MM.1S (cell line): Measurements from ENCODE around the gene KTN1.

Source experiments
- DNase-seq: peaks from one replicate; pipeline ENCODE4 v3.0.0-alpha.2; 2015
- H2AFZ ChIP-seq: fragments of 300-600 bp; sonication (generic); 2 replicates; pipeline ENCODE4 v1.6.0; 2016; ENCODE audit warnings: antibody characterized with exemption, low read length
- H3F3A ChIP-seq: fragments of 300-600 bp; sonication (generic); 2 replicates; pipeline ENCODE4 v1.6.1; 2016; ENCODE audit warnings: mild to moderate bottlenecking, antibody characterized with exemption, low read length, moderate library complexity, mixed read lengths; ENCODE audit not compliant: insufficient read depth
- H3K27ac ChIP-seq: fragments of 300-600 bp; sonication (generic); 2 replicates; pipeline ENCODE4 v1.5.1; 2016; ENCODE audit warnings: mild to moderate bottlenecking, low read length
- H3K27me3 ChIP-seq: fragments of 300-600 bp; sonication (generic); replicated peaks from 2 replicates; pipeline ENCODE4 v1.6.0; 2016; ENCODE audit warnings: low read length; ENCODE audit not compliant: insufficient read depth
- H3K36me3 ChIP-seq: fragments of 300-600 bp; sonication (generic); replicated peaks from 2 replicates; pipeline ENCODE4 v1.6.1; 2016; ENCODE audit warnings: mild to moderate bottlenecking, low read length, mixed read lengths; ENCODE audit not compliant: insufficient read depth
- H3K4me1 ChIP-seq: fragments of 300-600 bp; sonication (generic); 2 replicates; pipeline ENCODE4 v1.6.1; 2016; ENCODE audit warnings: low read length, mixed read lengths
- H3K4me2 ChIP-seq: fragments of 300-600 bp; sonication (generic); 2 replicates; pipeline ENCODE4 v1.6.0; 2016; ENCODE audit warnings: low read depth, low read length
- H3K4me3 ChIP-seq: fragments of 300-600 bp; sonication (generic); 2 replicates; pipeline ENCODE4 v1.5.1; 2016; ENCODE audit warnings: low read length, mixed read lengths
- H3K79me2 ChIP-seq: fragments of 300-600 bp; sonication (generic); 2 replicates; pipeline ENCODE4 v1.6.1; 2016; ENCODE audit warnings: mixed run types, low read length, mixed read lengths
- H3K9ac ChIP-seq: fragments of 300-600 bp; sonication (generic); 2 replicates; pipeline ENCODE4 v1.6.1; 2016; ENCODE audit warnings: low read length, mixed read lengths
- H3K9me2 ChIP-seq: fragments of 300-600 bp; sonication (generic); replicated peaks from 2 replicates; pipeline ENCODE4 v1.6.1; 2016; ENCODE audit warnings: mild to moderate bottlenecking, low read length, mixed read lengths; ENCODE audit not compliant: insufficient read depth
- H3K9me3 ChIP-seq: fragments of 300-600 bp; sonication (generic); replicated peaks from 2 replicates; pipeline ENCODE4 v1.6.1; 2016; ENCODE audit warnings: mild to moderate bottlenecking, low read length, mixed read lengths; ENCODE audit not compliant: insufficient read depth
- H4K20me1 ChIP-seq: fragments of 300-600 bp; sonication (generic); 2 replicates; pipeline ENCODE4 v1.6.1; 2016; ENCODE audit warnings: mild to moderate bottlenecking, low read length, moderate library complexity, mixed read lengths; ENCODE audit not compliant: insufficient read depth
- EZH2 ChIP-seq: fragments of 300-600 bp; sonication (generic); optimal IDR thresholded peaks from 2 replicates; pipeline ENCODE3; 2017; ENCODE audit warnings: low read depth, mild to moderate bottlenecking, antibody characterized with exemption, low read length, mixed read lengths
- EZH2phosphoT487 ChIP-seq: fragments of 300-600 bp; sonication (generic); IDR thresholded peaks from 2 replicates; pipeline ENCODE4 v1.6.1; 2018; ENCODE audit warnings: antibody characterized with exemption, low read length
- TF ChIP-seq, protein P1 (sequence below): fragments of 300-600 bp; sonication (generic); IDR thresholded peaks from 2 replicates; pipeline ENCODE4 v1.5.1; 2016; ENCODE audit warnings: antibody characterized with exemption, low read length, mixed read lengths

The KTN1 gene

DNA sequence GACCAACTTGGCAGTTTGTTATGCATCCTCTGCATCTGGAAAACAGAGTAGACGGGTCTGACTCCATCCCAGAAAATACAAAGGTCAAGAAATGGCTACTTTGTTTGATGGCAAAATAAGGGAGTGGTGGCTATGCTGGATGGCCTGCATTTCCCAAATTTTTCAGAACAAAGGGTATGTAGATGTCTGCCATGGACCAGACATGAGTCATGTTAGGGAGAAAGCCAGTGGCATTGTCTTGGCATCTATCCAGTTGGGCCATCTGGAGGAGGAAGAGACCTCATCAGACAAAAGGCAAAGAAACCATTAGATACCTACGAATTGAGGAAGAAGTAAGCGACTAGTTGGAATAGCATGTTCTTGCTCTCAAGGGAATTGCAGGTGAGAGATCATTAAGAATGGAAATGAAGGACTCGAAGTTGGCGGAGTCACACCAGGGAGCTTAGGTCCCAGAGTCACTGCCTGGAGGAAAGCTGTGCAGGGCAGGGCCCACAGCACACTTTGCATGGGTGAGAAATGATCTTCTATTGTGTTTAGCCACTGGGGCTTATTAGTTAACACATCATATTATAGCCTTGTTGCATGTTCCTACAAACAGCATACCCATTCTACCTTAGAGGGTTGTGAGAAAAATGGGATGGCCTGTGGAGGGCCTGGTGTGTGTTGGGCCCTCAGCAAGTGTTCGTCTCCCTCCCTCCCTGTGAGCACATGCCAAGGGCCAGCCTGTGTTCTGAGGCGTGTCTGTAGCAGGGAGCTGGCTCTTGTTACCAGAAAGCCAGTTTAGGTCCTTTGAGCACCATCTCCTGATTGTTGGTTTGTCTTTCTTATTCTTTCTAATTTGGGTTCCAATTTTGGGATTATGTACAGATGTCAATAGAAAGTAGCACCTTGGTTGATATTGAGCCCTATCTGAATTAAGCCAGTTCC is 119.4 kb downstream of the KTN1 start:
- Histone ChIP-seq H3K9ac (no peak overlapping the region), H4K20me1 (no peaks in the 10 kb centered on the region), H3K79me2 (no peaks in the 10 kb centered on the region), H3K36me3 (no peaks in the 10 kb centered on the region), H3K4me1 (no peaks in the 10 kb centered on the region), H2AFZ (no peak overlapping the region), H3K9me3 (no peaks in the 10 kb centered on the region), H3K27me3 (no peaks in the 10 kb centered on the region), H3K9me2 (no peaks in the 10 kb centered on the region), H3K4me2 (no peak overlapping the region), H3F3A (no peaks in the 10 kb centered on the region), H3K4me3 (no peak overlapping the region), H3K27ac (no peak overlapping the region)
- TF ChIP-seq EZH2 = no peak
- TF ChIP-seq, protein P1, sequence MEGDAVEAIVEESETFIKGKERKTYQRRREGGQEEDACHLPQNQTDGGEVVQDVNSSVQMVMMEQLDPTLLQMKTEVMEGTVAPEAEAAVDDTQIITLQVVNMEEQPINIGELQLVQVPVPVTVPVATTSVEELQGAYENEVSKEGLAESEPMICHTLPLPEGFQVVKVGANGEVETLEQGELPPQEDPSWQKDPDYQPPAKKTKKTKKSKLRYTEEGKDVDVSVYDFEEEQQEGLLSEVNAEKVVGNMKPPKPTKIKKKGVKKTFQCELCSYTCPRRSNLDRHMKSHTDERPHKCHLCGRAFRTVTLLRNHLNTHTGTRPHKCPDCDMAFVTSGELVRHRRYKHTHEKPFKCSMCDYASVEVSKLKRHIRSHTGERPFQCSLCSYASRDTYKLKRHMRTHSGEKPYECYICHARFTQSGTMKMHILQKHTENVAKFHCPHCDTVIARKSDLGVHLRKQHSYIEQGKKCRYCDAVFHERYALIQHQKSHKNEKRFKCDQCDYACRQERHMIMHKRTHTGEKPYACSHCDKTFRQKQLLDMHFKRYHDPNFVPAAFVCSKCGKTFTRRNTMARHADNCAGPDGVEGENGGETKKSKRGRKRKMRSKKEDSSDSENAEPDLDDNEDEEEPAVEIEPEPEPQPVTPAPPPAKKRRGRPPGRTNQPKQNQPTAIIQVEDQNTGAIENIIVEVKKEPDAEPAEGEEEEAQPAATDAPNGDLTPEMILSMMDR = no peak
- TF ChIP-seq EZH2phosphoT487 = no peak
- no peak for DNase-seq

DNA sequence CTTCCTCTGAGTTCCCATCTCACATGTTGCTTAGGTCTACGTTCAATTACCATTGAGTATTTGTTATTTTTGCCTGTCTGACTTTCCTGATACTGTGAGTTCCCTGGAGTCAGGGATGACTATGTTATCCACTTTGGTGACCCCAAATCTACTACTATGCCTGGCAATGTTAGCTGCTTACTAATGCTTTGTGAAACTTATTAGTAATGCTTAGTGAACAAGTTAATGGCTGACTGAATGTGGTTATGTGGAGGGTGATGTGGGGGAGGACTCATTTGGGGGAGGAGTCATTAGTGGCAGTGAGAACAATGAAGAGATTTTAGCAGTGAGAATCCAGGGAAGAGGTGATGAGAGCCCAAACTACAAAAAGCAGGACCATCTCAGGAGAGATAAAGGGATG is 121.6 kb downstream of the KTN1 start:
- H3K4me3 ChIP-seq = no peak overlapping the region
- H3K9me3 ChIP-seq = no peaks in the 10 kb centered on the region
- H3F3A ChIP-seq = no peaks in the 10 kb centered on the region
- H3K27ac ChIP-seq = no peak overlapping the region
- H3K4me1 ChIP-seq = no peaks in the 10 kb centered on the region
- H3K79me2 ChIP-seq = no peaks in the 10 kb centered on the region
- H3K9ac ChIP-seq = no peak overlapping the region
- no peak for DNase-seq
- TF ChIP-seq, protein P1 = no peak
- no peak for TF ChIP-seq EZH2phosphoT487
- no peak for TF ChIP-seq EZH2
- H3K36me3 ChIP-seq = no peaks in the 10 kb centered on the region
- H4K20me1 ChIP-seq = no peaks in the 10 kb centered on the region
- no peak overlapping the region for H2AFZ ChIP-seq
- no peak overlapping the region for H3K4me2 ChIP-seq
- H3K9me2 ChIP-seq = no peaks in the 10 kb centered on the region
- no peaks in the 10 kb centered on the region for H3K27me3 ChIP-seq

DNA sequence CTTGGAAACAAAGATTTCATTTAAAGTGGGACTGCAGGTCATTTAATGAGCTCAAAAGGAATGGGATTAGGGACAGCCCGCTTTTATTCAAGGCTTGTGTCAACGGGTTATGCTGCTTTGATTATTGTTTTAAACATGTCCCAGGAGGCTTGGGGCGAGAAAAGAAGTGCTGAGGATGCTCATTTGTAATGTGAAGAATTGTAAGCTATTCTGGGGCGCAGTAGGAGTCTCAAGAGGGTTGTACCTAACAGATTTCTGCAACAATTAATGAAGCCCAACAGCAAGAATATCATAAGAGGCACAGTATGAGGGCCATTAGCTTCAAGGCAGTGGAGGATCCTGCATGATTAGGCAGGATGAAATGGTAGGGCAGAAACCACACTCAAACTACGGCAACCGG is 122.5 kb downstream of the KTN1 start:
- Histone ChIP-seq H3K9me2 (no peaks in the 10 kb centered on the region), H3K4me2 (no peak overlapping the region), H3K27me3 (no peaks in the 10 kb centered on the region), H3K4me1 (no peaks in the 10 kb centered on the region), H3K27ac (no peak overlapping the region), H3K79me2 (no peaks in the 10 kb centered on the region), H3K9me3 (no peaks in the 10 kb centered on the region), H4K20me1 (no peaks in the 10 kb centered on the region), H3K9ac (no peak overlapping the region), H3F3A (no peaks in the 10 kb centered on the region), H2AFZ (no peak overlapping the region), H3K4me3 (no peak overlapping the region), H3K36me3 (no peaks in the 10 kb centered on the region)
- no peak for DNase-seq
- TF ChIP-seq EZH2 = no peak
- TF ChIP-seq, protein P1 = no peak
